Medulla oblongata (tissue), 1 donor: Measurements from ENCODE around the gene TMEM203.
A peak's percentile ranks its signal among the peaks of the same experiment; 100 is the strongest.

Source experiments
- DNase-seq: peaks from one replicate; pipeline ENCODE4 v3.0.0-alpha.2; 2015; ENCODE audit errors: extremely low spot score

TMEM203 gene

GRCh38 chr9:137198051-137198901, 7.2 kb downstream of the TMEM203 start:
- peak; percentile 39 for DNase-seq

GRCh38 chr9:137195525-137196220, 9.8 kb downstream of the TMEM203 start:
- DNase-seq, result no peak

GRCh38 chr9:137194909-137195308, 10.5 kb downstream of the TMEM203 start:
- no peak for DNase-seq

- peak; percentile 88 for DNase-seq
These were observed 11.1 kb downstream of the TMEM203 start for GRCh38 chr9:137194388-137194787.

GRCh38 chr9:137193771-137194170, 11.7 kb downstream of the TMEM203 start:
- DNase-seq, result no peak

DNA sequence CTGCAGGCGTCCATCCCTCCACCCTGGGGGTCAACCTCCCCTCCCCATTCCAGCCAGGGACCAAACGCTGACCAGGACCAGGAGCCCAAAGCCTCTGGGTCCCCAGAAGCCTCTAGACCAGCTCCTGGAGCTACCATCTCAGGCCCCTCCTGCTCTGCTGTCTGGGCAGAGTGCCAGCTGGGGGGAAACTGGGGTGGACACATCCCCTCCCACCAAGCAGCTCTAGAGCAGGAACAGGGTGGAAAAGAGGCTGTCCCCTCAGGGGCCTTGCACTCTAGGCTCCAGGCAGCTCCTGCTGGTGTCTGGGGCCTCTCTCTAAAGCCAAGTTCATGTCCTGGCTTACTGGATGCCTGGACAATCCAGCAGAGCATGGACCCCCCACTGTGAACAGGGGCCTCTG, 12.6 kb downstream of the TMEM203 start:
- DNase-seq, result no peak

- no peak for DNase-seq
These were observed 13.0 kb downstream of the TMEM203 start for GRCh38 chr9:137192448-137192780.

- DNase-seq, result peak; percentile 68
These were observed 13.6 kb downstream of the TMEM203 start for GRCh38 chr9:137191691-137192447.

- no peak for DNase-seq
These were observed 14.2 kb downstream of the TMEM203 start for GRCh38 chr9:137191245-137191644.

- DNase-seq, result no peak
These were observed 15.1 kb downstream of the TMEM203 start for GRCh38 chr9:137190315-137190856.

DNA sequence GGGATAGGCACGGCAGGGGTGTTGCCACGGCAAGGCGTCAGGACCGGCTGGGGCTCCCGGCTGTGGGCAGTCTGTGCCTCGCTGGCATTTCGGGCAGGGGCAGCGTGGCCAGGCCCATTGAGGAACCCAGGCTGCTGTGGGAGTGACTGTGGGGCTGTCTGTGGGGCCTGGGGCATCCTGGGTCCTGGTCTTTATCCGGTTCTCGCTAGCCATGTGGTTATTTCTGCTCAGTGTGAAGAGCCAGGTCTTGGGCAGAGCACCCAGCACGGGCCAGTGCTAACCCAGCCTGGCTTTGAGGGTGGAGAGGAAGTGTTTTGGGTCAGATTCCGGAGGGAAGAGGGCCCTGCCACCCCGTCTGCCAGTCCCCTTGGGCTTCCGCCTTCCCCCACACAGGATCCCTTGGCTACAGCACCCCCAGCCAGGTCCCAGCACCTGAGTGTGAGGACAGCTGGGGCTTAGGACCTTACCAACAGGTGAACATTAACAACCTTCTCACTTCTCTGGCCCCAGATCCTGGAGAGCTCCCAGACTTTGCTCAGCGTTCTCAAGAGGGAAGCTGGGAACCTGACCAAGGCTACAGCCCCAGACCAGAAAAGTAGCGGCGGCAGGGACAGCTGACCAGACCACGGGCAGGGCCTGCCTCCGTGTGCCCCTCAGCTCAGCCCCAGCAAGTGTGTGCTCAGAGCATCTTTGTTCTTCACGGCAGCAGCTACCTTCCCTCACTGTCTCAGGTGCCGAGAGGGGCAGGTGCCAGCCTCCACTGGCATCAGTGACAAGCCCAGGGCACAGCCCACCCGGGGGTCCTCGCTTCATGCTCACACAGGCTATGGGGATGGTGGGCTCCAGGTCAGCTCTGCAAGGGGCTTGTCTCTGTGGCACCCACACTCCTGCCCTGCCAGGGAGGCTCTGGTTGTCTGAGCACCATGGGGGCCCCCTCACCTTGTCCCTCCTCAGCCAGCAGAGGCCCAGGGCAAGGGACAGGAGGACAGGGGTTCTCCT, 15.9 kb downstream of the TMEM203 start:
- no peak for DNase-seq

DNA sequence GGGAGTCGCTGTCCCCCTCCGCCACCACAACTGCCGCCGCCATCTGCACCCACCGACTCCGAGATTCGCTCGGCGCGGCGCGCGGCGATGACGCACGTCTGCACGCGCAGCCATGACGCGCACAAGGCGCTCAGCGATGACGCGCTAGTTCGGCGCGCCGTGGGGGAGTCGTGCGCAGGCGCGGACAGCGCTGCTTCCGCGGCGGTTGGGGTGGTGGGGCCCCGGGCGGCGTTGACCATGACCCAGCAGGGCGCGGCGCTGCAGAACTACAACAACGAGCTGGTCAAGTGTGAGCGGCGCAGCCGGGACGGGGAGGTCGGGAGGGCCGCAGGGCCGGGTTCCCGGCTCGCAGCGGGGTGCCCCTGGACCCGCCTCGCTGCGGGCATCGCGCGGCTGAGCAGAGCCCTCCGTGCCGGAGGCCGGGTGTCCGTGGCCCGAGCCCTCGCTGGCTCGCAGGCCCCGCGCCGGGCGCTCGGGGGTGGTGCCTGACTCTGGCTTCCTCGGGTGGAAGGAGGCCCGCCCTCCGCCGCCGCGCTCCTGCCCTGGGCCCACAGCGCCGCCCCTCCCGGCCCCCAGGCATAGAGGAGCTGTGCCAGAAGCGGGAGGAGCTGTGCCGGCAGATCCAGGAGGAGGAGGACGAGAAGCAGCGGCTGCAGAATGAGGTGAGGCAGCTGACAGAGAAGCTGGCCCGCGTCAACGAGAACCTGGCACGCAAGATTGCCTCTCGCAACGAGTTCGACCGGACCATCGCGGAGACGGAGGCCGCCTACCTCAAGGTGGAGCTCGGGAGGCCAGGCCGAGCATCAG, 16.8 kb downstream of the TMEM203 start, which contains the start of the genes ANAPC2 and SSNA1:
Gene ANAPC2 (minus strand): TSS at position 71 of the 807 bp plus-strand sequence. CDS start 28 bp downstream, at position 43.
Gene SSNA1 (plus strand): TSS at position 187 of the 807 bp plus-strand sequence. CDS start 51 bp downstream, at position 238.
- peak; percentile 96 for DNase-seq

DNA sequence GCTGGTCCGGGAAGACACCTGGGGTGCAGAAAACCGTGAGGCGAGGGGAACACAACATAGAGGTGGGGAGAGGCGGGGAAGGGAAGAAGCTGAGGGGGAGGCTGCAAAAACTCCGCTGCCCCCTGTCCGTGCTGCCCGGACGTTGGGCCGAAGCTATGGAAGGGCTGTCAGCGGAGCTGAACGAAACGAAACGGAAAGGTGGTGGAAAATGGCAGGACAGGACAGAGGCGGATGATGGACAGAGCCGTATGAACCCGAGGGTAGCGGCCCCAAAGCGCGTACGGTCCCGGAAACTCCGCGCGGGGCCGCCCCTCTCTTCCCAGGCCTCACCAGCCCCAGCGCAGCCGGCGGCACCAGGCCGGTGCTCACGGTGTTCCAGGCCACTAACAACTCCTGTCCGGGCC, 17.4 kb downstream of the TMEM203 start:
- no peak for DNase-seq

DNA sequence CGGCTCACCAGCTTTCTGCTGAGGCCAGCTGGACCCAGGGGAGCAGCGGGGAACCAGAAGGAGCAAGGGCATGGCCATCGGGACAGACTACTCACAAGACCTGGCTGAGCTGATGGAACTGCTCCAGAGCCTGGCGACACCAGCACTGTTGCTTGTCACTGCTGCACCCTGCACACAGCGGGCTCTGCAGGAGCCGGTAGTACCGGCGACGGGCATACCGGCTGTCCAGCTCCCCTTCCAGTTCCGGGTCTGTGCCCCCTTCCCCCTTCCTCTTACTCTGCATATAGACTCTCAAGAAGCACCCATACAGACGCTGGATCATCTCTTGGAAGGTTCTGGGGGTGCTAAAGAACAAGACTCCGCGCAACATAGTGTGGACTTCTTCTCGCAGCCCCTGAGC, 18.1 kb downstream of the TMEM203 start:
- no peak for DNase-seq

- no peak for DNase-seq
These were observed 19.1 kb downstream of the TMEM203 start for GRCh38 chr9:137186385-137186784.

- DNase-seq, result no peak
These were observed 19.5 kb downstream of the TMEM203 start for GRCh38 chr9:137185921-137186320.

DNA sequence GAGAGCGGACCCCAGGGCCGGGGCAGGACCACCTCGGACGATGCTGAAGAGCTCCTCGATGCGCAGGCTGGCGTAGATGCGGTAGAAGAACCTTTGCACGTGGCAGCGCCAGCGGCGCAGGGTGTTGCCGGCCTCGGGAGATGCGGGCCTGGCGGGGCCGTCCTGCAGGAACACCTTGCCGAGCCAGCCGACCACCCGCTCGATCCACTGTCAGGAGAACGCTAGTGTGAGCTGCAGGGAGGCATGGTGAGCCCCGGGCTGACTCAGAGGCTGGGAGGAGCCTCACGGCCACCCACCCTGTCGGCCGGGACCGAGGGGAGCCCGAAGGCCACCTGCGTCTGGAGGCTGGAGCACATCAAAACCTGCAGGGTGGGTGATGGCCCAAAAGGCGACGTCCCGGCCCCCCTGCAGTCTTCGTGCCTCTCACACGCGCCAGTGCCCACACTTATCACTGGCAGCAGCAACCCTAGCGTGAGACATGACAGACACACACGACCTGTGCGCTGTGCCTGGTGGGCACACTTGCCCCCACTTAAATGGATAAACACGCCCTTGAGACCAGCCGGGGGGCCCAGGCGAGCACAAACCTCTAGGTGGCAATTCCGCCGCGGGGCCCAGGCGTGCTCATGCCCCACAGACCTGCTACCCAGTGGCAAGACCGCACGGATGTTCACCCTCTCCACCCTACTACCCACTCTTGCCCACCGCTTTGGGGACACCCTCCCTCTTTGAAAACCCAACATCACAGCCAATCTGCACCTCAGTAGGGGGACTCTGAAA, 20.4 kb downstream of the TMEM203 start:
- no peak for DNase-seq

DNA sequence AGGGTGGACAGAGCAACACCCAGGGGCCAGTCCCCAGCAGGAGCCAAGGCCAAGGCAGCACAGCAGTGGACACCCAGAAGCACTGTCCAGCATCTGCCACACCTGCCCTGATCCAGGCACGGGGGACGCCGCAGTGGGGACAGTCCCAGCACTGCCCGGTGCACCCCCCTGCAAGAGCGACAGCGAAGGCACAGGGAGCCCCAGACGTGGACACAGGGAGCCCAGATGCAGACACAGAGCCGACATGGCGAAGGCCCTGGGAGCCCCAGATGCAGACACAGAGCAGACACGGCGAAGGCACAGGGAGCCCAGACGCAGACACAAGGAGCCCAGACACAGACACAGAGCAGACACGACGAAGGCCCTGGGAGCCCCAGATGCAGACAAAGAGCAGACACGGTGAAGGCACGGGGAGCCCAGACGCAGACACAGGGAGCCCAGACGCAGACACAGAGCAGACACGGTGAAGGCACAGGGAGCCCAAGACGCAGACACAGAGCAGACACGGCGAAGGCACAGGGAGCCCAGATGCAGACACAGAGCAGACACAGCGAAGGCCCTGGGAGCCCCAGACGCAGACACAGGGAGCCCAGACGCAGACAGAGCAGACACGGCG, 21.4 kb downstream of the TMEM203 start:
- DNase-seq, result no peak

GRCh38 chr9:137182836-137183235, 22.6 kb downstream of the TMEM203 start:
- no peak for DNase-seq
